ENCODE results near the gene PTPRD.
"Not testable (repeated sequence)": the region's sequence is repeated elsewhere in the genome, so short reads cannot be mapped to it uniquely, and the experiment has no call there.

Gene PTPRD

DNA sequence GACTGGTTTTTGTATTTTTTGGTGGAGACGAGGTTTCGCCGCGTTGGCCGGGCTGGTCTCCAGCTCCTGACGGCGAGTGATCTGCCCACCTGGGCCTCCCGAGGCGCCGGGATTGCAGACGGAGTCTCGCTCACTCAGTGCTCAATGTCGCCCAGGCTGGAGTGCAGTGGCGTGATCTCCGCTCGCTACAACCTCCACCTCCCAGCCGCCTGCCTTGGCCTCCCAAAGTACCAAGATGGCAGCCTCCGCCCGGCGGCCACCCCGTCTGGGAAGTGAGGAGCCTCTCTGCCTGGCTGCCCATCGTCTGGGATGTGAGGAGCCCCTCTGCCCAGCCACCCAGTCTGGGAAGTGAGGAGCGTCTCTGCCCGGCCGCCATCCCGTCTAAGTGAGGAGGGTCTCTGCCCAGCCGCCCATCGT, 163.6 kb downstream of the PTPRD start:
- not testable (repeated sequence) for DNase-seq

DNA sequence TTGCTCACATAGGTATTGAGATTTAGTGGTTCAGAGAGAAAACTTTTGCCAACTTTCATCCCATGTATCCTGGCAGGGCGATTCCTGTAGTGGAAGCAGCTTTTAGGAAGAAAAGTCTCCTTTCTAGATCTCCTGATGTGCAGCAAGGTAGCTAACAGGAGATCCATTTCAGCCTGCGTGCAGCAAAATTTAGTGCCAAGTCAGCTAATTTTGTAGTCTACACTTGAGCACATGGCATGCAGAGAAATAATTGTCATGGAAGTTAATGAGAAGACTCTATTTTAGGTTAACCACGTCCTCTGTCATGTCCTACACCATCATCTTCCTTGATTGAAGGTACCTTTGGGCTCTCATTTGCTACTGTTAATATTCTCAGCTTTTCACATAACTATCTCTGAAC, 165.8 kb downstream of the PTPRD start:
- DNase-seq, result no peak

DNA sequence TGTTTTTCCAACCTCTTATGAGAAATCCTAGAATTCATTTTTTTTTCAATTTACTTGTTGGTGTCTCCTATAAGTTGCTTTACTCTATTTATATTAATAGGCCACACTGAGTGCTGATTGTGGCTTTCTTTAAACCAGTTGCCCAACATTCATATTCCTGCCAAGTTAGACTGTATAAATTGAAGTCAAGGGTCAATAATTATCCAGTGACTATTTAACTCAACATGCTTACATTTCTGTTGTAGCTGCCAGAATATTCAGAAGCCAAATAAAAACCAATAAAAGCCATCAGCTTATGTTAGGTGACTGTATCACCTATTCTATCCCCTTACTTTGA, 169.0 kb downstream of the PTPRD start:
- DNase-seq, result no peak

DNA sequence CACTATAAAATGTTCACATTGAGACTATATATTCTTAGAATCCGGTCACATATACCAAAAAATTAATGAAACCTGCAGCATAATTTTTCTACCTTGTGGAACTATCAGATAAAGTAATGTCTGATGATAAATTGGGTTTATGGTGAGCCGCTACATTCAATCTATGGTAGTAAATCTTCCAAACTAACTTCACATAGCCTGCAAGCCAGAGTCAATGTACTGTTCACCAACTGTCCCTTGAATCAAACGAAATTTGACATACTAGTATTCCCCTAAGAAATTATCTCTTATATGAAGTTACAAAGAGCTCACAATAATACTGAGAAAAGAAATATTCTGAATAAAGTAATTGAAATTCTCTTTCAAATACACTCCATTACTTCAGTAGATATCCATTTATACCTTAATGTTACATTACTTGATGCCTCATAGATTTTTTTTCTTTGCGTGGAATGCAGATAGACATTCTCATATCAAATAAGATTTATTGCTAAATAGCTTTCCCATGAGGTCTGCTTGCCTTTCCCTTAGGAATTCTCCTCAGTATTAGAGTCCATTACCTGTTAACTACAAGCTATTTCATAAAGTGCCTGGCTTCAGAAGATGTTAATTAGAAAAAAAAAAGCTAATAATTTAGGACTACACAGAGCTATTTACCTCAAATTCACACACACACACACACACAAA, 169.5 kb downstream of the PTPRD start:
- DNase-seq, result no peak

DNA sequence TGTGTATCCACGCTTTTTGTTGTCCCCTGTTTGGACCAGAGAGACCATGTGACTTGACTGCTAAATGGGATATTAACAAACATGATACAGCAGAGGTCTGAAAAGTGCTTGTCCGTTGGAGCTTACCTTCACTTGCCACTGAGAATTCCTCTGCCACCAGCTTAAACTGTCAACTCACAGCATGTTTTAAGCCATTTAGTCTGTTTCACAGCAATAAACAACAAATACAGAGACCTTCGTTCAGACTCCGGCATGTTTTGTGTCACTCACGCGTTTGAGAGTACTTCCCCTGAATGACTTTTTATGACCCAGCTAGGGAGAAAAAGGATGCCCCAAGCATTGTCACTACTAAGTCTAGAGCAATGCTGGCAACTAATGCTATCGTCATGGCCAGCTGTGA, 173.8 kb downstream of the PTPRD start:
- DNase-seq, result no peak

DNA sequence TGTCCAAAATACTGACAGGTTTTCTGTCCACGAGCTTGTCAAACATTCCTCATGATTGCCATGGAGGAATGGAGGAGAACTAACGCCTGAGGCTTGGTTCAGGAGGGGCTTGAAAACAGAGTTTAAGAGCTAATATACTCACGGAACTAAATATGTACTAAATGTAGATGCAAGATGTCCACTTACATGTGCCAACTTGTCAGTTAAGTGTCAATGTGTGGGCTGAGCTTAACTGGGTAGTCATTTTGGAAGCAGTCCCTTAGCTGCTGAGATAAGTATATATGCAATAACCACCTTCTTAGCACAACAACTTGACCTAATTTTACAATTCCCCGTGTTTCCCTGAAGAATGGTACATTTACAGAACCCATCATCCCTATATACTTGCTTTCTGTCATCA, 176.0 kb downstream of the PTPRD start:
- no peak for DNase-seq

DNA sequence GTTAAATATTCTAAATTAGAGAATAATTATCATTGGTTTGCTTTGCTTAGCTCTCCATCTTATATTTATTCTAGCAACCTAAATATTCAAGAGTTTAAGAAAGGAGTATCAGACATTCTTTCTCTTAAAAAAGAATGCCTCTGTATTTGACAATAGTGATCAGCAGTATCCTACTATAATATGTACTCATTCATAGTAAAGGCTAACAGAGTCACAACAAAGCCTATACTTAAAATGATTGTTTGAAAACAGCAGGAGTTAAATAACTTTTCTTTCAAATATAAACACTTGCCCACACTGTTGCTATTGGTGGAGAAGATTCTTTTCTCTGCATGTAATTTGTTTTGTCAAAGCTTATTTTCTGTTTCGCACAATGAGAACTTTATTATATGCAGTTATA, 178.4 kb downstream of the PTPRD start:
- DNase-seq, result no peak

DNA sequence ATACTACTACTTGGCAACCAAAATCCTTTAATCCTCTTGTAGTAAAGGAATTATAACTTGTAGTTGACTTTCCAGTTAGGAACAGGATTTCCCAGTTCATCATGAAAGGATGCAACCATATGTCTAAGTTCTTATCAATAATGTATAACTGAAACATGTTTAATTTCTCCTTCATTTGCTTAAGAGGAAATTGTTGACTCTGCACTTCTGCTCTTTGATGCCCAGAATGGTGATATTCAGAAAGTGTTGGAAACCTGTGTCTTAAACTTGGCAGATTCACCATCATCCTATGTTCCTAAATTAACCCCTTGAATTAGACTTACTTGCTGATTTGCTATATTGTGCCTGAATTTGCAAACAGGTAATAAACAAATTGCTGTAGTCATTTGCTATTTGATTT, 201.5 kb downstream of the PTPRD start:
- no peak for DNase-seq

DNA sequence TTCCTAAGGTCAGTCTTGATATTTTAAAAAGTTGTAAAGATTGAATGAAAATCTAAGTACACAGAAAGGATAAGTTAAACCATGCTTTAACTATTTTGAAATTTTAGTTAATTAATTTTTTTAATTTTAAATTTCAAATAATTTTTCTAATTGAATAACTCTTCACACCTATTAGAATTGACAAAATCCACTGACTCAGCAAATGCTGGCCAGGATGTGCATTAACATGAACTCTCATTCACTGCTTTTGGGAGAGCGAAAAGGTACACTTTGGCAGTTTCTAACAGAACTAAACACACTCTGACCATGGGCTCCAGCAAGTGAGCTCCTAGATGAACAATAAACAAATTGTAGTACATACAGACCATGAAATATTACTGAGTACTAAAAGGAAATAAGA, 209.5 kb downstream of the PTPRD start:
- DNase-seq, result no peak

DNA sequence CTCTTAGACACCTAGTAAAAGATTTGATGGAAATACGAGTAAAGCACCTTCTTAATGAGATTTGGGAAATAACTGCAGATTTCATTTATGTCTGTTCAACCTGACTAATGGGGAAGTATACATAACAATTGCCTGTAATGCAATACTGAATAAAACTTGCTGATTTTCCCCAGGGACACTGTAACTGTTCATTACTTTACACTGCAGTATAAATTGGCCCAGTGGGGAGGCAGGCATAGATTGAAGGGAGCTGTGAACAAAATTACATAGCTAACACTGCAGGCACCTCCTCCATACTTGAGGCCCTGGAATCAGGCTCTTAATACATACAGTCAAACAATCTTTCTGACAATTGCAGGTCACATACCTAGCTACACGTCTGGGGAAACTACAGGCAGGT, 216.2 kb downstream of the PTPRD start:
- no peak for DNase-seq

DNA sequence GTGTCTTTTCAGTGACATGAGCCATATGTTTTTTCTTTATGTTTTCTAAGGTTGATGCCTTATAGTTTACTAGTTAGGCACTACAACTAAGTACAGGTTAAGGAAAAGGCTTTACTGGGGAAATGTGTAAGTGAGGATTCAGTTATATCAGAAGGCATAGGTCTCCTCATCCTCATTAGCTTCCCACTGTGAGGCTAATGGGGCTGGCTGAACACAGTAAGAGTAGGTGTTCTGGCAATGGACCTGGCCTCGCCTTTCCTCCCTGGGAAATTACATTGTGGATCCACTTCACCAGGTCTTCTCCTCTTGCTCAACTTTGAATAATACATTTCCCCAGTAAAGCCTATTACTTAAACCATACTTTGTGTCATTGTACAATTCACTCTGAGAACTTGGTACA, 225.5 kb downstream of the PTPRD start:
- no peak for DNase-seq

DNA sequence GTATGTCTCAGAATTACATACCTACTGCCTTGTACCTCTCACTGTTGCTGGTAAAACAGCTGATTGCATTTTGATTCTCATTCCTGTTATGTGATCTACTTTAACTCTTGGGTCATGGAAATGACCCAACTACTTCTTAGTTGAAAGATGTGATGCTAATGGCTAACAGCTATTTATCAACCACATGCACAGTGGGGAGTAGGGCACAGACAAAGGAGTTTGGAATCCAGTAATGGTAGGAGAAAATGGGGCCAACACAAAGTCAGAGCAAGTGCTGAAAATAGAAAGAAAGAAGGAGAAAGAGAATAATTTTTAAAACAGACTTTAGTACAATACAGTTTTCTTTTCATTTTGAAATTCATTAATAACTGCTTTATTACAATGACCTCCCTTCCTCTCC, 241.0 kb downstream of the PTPRD start:
- DNase-seq, result no peak

DNA sequence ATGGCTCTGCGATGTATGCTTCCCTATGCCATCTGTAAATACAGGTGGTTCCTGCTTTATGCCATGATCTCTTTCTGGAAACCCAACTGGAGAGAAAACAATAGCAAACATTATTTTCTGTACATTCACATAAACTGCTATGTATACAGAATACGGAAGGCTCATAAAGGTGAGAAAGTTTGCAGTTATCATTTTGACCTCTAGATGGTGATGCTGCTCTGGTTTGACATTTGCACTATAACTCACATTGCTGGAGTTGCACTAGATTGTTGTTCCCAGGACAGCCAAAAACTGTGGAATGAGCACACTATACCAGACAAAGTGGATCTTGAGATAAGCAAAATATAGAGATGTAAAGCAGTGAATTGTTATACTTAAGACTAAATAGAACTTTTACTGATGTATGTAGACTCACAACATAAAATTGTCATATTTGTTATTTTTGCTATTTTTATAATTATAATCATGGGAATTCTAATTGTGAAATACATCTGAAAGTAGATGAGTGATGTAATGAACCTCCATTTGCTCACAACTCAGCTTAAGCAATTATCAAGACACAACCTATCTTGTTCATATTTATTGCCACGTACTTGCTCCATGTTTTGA, 246.5 kb downstream of the PTPRD start:
- peak; percentile 42 for DNase-seq

DNA sequence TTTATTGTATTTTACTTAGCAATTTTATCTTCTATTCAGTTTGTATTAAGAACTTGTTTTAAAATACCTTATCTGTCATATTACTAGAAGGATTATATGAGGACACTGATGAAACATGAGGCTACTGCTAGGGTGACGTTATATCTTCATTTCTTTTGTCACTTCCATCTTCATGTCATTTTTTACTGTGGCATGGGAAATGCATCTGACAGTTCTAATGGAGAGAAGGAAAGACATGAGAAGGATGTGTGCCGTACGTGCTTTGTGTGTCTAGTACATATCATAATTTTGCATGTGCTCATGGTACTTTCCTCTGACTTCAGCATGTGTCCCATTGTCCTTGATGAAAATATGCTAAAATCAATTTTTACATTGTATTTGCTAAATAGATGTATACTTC, 258.2 kb downstream of the PTPRD start:
- DNase-seq, result no peak

DNA sequence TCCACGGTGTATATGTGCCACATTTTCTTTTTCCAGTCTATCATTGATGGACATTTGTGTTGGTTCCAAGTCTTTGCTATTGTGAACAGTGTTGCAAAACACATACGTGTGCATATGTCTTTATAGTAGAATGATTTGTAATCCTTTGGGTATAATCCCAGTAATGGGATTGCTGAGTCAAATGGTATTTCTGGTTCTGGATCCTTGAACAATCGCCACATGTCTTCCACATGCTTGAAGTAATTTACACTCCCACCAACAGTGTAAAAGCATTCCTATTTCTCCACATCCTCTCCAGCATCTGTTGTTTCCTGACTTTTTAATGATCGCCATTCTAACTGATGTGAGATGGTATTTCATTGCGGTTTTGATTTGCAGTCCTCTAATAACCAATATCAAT, 267.2 kb downstream of the PTPRD start:
- DNase-seq, result not testable (repeated sequence)

DNA sequence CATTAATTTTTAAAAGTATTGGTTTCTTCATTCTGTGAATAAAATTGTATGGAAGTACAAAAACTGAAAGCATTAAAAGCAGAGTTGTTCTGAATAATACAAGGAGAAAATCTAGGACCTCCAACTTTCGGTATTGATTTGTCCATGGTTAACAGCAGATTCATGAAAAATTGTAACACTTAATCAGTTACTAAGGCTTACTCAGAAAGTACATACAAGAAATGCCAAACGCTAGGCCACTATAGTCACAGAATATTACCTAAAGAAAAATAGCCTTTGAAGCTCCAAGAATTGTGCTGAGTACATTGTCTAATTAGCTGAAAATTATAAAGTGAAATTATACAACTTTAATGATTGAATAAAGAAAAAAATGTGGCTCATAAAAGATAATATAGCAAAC, 271.7 kb downstream of the PTPRD start:
- peak; percentile 0 for DNase-seq

DNA sequence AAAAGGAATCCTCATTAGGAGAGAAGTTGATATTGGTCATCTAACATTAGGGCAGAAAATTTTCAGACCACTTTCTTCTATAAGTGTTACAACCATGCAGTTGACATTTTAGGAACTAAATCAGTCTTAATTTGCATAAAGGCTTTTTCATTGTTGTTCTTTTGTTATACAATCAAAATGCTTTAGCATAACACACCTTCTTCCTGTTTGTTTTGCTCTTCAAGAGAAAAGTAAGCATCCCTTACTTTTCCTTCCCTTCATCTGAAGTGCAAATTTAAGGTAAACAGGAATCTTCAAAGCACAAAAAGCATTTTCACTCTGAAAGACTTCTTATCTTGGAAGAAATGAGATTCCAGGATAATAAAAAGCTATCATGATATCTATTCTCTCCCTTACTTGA, 273.6 kb downstream of the PTPRD start:
- DNase-seq, result peak; percentile 0

DNA sequence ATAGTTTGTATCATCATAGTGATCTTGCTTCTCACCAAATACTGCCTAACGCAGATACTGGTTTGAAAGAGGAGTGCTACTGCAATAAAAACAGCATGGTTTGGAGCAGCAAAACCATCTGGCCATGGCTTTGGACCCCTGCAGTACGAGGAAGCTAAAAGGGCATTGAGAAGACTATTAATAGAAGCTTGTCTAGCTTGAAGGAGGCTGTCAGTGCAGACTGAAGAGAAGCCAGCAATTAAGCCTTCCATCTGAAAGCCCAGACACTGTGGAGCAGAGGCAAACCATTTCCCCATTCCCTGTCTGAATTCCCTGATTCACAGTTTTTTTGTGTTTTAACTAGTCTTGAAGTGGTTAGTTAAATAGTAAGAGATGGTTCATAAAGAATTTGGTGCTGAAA, 281.6 kb downstream of the PTPRD start:
- no peak for DNase-seq

DNA sequence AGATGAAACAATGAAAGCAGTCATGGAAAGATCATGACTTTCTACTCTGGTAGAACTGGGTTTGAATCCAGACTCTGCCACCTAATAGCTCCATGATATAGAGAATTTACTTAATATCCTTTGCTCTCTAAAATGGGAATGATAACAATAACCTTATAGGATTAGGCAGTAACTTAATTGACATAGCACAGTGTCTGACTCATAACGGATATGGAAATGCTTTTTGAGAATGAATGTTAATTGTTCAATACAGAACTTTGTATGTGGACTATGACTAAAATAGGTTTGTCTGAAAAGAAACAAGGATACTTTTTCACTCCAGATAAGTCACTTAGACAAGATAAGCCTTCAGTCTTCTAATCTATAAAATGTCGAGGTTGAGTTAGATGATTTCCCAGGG, 330.7 kb downstream of the PTPRD start:
- no peak for DNase-seq

DNA sequence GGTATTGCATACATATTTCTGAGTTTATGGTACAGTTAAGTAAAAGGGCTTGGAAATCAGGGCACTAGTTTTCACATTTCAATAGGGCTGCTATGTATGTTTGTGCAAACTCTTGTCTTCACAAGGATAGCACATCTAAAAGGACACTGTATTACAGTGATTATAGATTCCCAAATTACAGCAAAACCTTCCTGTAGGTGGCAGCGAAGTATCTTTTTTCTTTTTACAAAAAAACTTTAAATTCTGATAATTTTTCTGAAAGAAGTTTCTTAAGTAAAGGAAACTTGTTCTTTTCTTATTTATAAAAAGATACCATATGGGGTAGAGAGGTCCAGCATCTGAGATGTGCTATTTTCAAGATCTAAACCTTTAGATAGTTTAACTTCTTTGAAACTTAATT, 337.8 kb downstream of the PTPRD start:
- no peak for DNase-seq

DNA sequence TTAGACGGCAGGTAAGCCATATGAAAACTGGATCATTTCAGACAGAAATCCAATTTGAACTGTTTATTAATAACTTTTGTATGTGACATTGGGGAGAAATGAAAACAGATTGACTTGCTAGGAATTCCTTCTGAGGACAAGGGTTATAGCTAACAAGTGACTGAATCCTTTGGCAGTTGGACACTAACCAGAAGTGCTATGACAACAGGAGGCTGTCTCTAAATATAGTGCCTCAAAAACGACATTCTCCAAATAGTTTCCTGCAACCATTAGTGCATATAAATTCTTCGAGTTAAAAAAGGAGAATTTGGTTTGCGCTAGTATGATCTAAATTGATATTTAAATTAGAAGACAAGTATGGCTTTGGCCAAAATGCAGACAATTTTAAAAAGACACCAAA, 338.6 kb downstream of the PTPRD start:
- DNase-seq, result no peak

DNA sequence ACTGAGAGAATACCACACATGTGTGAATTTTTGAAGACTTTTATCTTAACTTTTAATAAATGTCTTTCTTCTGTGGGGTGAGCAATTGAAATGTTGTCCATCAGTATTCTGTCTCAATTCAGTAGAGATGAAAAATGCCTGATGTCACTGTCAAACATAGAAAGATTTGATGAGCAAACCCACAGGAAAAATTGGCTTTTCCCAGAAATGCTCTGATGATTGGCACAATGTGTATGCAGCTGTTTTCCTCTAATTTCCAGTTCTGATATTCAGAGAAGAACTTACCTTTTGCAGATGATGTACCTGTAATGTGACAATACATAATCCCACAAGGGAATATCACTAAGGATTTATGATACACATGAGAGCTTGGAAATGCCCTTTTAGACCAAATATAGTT, 340.0 kb downstream of the PTPRD start:
- no peak for DNase-seq

DNA sequence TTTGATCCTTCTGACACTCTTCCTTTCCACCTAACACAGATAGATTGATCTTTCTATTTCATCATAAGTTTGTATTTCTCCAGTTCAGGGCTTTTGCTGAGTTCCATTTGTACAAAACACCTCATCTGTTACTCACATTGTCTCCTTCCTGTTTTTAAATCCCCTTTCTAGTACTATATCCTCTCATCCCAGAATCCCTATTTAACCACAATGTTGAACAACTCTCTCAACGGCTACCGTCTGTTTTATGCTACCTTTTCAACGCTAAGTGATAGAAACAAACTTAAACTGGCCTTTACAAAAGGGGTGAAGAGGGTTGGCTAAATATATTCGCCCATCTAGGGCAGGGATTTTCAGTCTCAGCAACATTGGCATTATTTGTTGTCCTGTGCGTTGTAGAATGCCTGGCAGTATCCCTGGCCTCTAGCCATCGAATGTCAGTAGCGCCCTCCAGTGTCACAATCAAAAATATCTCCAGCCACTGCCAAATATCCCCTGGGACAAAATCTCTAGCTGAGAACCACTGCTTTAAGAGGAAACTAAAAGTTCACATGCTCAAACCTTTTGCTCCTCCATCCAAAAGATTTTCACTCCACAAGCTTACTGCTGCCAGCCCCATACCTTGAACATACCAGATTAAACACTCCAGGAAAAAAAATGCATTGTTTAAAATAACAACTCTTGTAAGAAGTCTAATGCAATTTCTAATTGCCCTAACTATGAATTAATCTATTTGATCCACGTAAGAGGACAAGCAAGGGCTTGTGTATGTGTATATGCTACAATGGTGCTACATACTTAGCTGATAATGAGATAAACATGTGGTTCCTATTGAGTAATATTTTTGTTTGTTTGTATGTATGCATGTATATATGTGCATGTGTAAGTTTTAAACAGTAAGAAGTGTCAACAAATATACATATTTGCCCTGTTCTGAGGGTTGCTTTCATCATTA, 344.0 kb downstream of the PTPRD start:
- peak; percentile 47 for DNase-seq

DNA sequence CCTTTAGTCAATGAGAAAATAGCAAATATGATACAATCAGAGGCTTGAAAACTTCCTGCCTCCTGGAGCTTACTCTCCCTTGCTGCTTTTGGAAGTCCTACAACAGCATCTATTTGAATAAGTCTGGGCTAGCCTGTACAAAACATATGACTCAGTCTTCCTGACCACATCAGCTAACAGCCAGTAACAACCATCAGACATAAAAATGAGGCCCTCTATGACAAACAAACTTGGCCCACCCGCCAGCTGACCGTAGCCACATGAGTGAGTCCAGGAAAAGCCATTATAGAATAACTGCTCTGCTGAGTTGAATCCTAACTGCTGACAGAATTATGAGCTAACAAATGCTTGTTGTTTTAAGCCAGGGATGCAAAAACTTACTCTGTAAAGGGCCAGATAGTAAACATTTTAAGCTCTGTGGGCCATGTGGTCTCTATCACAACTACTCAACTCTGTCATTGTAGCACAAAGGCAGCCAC, 347.6 kb downstream of the PTPRD start:
- peak; percentile 0 for DNase-seq
